H1 (cell line): ENCODE results near the gene CHRM4. TPM values are rescaled to one million over a fixed set of nuclear protein-coding genes. Genes with fewer than 3 reads are reported as not detected.
A peak's percentile ranks its signal among the peaks of the same experiment; 100 is the strongest.

ENCODE experiments used
- BCL11A ChIP-seq, 2 experiments: IDR thresholded peaks; one replicate each; pipeline ENCODE4 v1.6.1; 2011; ENCODE audit warnings: low read depth in 2 of 2, low read length in 2 of 2, mild to moderate bottlenecking in 2 of 2
- MAFK ChIP-seq: IDR thresholded peaks from 2 replicates; pipeline ENCODE4 v1.6.1; 2012; ENCODE audit warnings: low read depth, mild to moderate bottlenecking, improper control_type of control experiment, low read length
- POLR2AphosphoS5 ChIP-seq: IDR thresholded peaks from 2 replicates; pipeline ENCODE4 v1.6.1; 2011; ENCODE audit warnings: low read depth, low read length
- RNF2 ChIP-seq: fragments of 200-900, 300-1000 bp; sonication (generic); IDR thresholded peaks from 2 replicates; pipeline ENCODE4 v1.7.1; 2016; ENCODE audit warnings: borderline replicate concordance, low read depth, mild to moderate bottlenecking, antibody characterized with exemption, low read length; ENCODE audit not compliant: poor library complexity, severe bottlenecking; ENCODE audit errors: missing control alignments
- SIRT6 ChIP-seq: IDR thresholded peaks from one replicate; pipeline ENCODE4 v1.7.1; 2012; ENCODE audit warnings: low read length, inconsistent platforms
- SIX5 ChIP-seq: IDR thresholded peaks from 2 replicates; pipeline ENCODE4 v1.6.1; 2011; ENCODE audit warnings: mild to moderate bottlenecking, low read depth, low read length
- SUZ12 ChIP-seq: fragments of 200-600 bp; sonication (generic); IDR thresholded peaks from 2 replicates; pipeline ENCODE4 v1.6.1; 2012; ENCODE audit warnings: mild to moderate bottlenecking, inconsistent platforms, low read length, moderate library complexity, mixed read lengths
- YY1 ChIP-seq: IDR thresholded peaks from 2 replicates; pipeline ENCODE4 v1.6.1; 2011; ENCODE audit warnings: low read depth, mild to moderate bottlenecking, low read length
- polyA plus RNA-seq, 7 experiments: library from polyadenylated mRNA; depleted of rRNA in 3 of 7; stranded (reverse) in 5 of 7; unstranded in 2 of 7; fragments of >200 nt in 5 of 7; fragments of 200-250 nt in 2 of 7; gene quantifications; 1 replicate in 5 of 7; 2 replicates in 1 of 7; 4 replicates in 1 of 7; pipeline versions ENCODE4 v1.2.1 to v1.2.3, GENCODE V29; 2011 to 2013; ENCODE audit warnings: missing spikeins in 2 of 7, mixed read lengths in 2 of 7
- total RNA-seq: library from RNA; stranded (reverse); fragmentation: NEBNext Ultra II Directional; extraction: Animal tissue kit (Norgen Biotek cat#: 25700); gene quantifications from 2 replicates; pipeline ENCODE4 v1.2.1, GENCODE V29; 2021
- TF ChIP-seq, protein P1 (sequence below): fragments of 300-600 bp; sonication (generic); IDR thresholded peaks from 2 replicates; pipeline ENCODE4 v1.7.1; 2012; ENCODE audit warnings: low read length, moderate library complexity, mild to moderate bottlenecking, inconsistent platforms; ENCODE audit not compliant: insufficient replicate concordance
- TF ChIP-seq, protein P2 (sequence below): IDR thresholded peaks from 2 replicates; pipeline ENCODE4 v1.6.1; 2012; ENCODE audit warnings: inconsistent platforms

Gene CHRM4
- total and polyA plus RNA-seq, 2 of the 8 experiments (the other 6 are each of a cell fraction or from before 2014, with no cell fraction given): 1.1 to 1.3 TPM

DNA sequence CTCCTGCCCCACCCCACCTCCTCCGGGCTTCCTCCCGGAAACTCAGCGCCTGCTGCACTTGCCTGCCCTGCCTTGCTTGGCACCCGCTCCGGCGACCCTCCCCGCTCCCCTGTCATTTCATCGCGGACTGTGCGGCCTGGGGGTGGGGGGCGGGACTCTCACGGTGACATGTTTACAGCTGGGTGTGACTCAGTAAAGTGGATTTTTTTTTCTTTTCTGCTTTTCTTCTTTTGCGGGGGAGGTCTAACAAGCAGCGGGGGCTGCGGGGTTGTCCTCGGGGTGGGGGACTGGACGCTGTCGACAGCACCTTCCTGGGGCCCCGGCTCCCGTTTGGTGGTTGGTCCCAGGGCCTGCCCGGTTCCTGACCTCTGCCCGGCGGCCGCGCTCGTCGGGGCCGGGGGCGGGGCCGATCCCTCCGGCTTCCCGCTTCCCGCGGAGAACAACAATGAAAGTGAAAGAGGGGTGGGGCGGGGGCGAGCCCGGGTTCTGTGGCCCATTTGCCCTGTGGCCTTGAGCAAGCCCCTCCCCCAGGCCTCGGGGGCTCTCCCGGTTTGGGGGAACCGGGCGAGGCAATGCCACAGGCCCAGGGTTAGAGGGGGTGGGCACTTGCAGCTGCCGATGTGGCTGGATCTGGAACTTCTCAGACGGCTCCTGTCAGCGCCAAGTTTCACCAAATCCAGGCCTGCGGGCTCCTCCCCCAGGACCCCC is 11.1 kb downstream of the CHRM4 start (continued):
- TF ChIP-seq, protein P1, sequence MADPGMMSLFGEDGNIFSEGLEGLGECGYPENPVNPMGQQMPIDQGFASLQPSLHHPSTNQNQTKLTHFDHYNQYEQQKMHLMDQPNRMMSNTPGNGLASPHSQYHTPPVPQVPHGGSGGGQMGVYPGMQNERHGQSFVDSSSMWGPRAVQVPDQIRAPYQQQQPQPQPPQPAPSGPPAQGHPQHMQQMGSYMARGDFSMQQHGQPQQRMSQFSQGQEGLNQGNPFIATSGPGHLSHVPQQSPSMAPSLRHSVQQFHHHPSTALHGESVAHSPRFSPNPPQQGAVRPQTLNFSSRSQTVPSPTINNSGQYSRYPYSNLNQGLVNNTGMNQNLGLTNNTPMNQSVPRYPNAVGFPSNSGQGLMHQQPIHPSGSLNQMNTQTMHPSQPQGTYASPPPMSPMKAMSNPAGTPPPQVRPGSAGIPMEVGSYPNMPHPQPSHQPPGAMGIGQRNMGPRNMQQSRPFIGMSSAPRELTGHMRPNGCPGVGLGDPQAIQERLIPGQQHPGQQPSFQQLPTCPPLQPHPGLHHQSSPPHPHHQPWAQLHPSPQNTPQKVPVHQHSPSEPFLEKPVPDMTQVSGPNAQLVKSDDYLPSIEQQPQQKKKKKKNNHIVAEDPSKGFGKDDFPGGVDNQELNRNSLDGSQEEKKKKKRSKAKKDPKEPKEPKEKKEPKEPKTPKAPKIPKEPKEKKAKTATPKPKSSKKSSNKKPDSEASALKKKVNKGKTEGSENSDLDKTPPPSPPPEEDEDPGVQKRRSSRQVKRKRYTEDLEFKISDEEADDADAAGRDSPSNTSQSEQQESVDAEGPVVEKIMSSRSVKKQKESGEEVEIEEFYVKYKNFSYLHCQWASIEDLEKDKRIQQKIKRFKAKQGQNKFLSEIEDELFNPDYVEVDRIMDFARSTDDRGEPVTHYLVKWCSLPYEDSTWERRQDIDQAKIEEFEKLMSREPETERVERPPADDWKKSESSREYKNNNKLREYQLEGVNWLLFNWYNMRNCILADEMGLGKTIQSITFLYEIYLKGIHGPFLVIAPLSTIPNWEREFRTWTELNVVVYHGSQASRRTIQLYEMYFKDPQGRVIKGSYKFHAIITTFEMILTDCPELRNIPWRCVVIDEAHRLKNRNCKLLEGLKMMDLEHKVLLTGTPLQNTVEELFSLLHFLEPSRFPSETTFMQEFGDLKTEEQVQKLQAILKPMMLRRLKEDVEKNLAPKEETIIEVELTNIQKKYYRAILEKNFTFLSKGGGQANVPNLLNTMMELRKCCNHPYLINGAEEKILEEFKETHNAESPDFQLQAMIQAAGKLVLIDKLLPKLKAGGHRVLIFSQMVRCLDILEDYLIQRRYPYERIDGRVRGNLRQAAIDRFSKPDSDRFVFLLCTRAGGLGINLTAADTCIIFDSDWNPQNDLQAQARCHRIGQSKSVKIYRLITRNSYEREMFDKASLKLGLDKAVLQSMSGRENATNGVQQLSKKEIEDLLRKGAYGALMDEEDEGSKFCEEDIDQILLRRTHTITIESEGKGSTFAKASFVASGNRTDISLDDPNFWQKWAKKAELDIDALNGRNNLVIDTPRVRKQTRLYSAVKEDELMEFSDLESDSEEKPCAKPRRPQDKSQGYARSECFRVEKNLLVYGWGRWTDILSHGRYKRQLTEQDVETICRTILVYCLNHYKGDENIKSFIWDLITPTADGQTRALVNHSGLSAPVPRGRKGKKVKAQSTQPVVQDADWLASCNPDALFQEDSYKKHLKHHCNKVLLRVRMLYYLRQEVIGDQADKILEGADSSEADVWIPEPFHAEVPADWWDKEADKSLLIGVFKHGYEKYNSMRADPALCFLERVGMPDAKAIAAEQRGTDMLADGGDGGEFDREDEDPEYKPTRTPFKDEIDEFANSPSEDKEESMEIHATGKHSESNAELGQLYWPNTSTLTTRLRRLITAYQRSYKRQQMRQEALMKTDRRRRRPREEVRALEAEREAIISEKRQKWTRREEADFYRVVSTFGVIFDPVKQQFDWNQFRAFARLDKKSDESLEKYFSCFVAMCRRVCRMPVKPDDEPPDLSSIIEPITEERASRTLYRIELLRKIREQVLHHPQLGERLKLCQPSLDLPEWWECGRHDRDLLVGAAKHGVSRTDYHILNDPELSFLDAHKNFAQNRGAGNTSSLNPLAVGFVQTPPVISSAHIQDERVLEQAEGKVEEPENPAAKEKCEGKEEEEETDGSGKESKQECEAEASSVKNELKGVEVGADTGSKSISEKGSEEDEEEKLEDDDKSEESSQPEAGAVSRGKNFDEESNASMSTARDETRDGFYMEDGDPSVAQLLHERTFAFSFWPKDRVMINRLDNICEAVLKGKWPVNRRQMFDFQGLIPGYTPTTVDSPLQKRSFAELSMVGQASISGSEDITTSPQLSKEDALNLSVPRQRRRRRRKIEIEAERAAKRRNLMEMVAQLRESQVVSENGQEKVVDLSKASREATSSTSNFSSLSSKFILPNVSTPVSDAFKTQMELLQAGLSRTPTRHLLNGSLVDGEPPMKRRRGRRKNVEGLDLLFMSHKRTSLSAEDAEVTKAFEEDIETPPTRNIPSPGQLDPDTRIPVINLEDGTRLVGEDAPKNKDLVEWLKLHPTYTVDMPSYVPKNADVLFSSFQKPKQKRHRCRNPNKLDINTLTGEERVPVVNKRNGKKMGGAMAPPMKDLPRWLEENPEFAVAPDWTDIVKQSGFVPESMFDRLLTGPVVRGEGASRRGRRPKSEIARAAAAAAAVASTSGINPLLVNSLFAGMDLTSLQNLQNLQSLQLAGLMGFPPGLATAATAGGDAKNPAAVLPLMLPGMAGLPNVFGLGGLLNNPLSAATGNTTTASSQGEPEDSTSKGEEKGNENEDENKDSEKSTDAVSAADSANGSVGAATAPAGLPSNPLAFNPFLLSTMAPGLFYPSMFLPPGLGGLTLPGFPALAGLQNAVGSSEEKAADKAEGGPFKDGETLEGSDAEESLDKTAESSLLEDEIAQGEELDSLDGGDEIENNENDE: no peak
- TF ChIP-seq, protein P2, sequence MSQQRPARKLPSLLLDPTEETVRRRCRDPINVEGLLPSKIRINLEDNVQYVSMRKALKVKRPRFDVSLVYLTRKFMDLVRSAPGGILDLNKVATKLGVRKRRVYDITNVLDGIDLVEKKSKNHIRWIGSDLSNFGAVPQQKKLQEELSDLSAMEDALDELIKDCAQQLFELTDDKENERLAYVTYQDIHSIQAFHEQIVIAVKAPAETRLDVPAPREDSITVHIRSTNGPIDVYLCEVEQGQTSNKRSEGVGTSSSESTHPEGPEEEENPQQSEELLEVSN: no peak
- TF ChIP-seq POLR2AphosphoS5 (peak; percentile 61; the same call in 1 of the 2 replicates), MAFK (no peak), BCL11A (IDR thresholded peaks at IDR 0.05; ENCODE audit: low read depth in 2 of 2, low read length in 2 of 2) (no peak), RNF2 (no peak), YY1 (no peak), SUZ12 (no peak), SIRT6 (no peak), SIX5 (no peak)
